SK-N-MC (cell line): ENCODE results near the gene NLRP14.

Experiments used
- EZH2 ChIP-seq: fragments of 200-600 bp; sonication (generic); IDR thresholded peaks from one replicate; pipeline ENCODE4 v1.6.1; 2017; ENCODE audit warnings: antibody characterized with exemption
- FOXP2 ChIP-seq: optimal IDR thresholded peaks from 2 replicates; pipeline ENCODE3; 2011; ENCODE audit warnings: mild to moderate bottlenecking, moderate library complexity; ENCODE audit not compliant: insufficient read depth; ENCODE audit errors: extremely low read length, control extremely low read depth
- POLR2AphosphoS5 ChIP-seq: IDR thresholded peaks from 2 replicates; pipeline ENCODE4 v1.6.1; 2012; ENCODE audit warnings: mild to moderate bottlenecking, low read depth, low read length, borderline replicate concordance

GRCh38 chr11:7028141-7028540 is 7.9 kb downstream of the NLRP14 start:
- TF ChIP-seq POLR2AphosphoS5 (no peak), EZH2 (no peak), FOXP2 (no peak)
